ENCODE results near the gene NBEAL2.
"Not testable (repeated sequence)": the region's sequence is repeated elsewhere in the genome, so short reads cannot be mapped to it uniquely, and the experiment has no call there.

NBEAL2 gene

GRCh38 chr3:46960081-46960701, 19.3 kb upstream of the NBEAL2 start:
- no peak for DNase-seq
- in situ Hi-C loops (cut with MboI; ENCODE audit: low pct_unique_long_range_greater_than_20kb, low sequenced_read_pairs), result no loop called here

- no peak for DNase-seq
- in situ Hi-C loops (cut with MboI; ENCODE audit: low pct_unique_long_range_greater_than_20kb, low sequenced_read_pairs), result no loop called here
Measured at GRCh38 chr3:46960835-46961234, 18.6 kb upstream of the NBEAL2 start.

GRCh38 chr3:46962427-46962826, 17.0 kb upstream of the NBEAL2 start:
- in situ Hi-C loops (cut with MboI; ENCODE audit: low pct_unique_long_range_greater_than_20kb, low sequenced_read_pairs), result no loop called here

GRCh38 chr3:46962990-46963389, 16.5 kb upstream of the NBEAL2 start:
- in situ Hi-C loops (cut with MboI; ENCODE audit: low pct_unique_long_range_greater_than_20kb, low sequenced_read_pairs), result no loop called here
- DNase-seq, result no peak

More at GRCh38 chr3:46962427-46962826, 17.0 kb upstream of the NBEAL2 start:
- DNase-seq, result no peak

- in situ Hi-C loops (cut with MboI; ENCODE audit: low pct_unique_long_range_greater_than_20kb, low sequenced_read_pairs); DNase-seq: not testable (repeated sequence)
Measured at GRCh38 chr3:46964038-46964590, 15.4 kb upstream of the NBEAL2 start.

GRCh38 chr3:46965151-46965550, 14.3 kb upstream of the NBEAL2 start:
- in situ Hi-C loops (cut with MboI; ENCODE audit: low pct_unique_long_range_greater_than_20kb, low sequenced_read_pairs), result no loop called here
- peak; percentile 73 for DNase-seq

- in situ Hi-C loops (cut with MboI; ENCODE audit: low pct_unique_long_range_greater_than_20kb, low sequenced_read_pairs), result no loop called here
Measured at GRCh38 chr3:46966811-46967210, 12.7 kb upstream of the NBEAL2 start.

GRCh38 chr3:46968783-46969428, 10.6 kb upstream of the NBEAL2 start:
- no peak for DNase-seq
- in situ Hi-C loops (cut with MboI; ENCODE audit: low pct_unique_long_range_greater_than_20kb, low sequenced_read_pairs), result no loop called here

More at GRCh38 chr3:46966811-46967210, 12.7 kb upstream of the NBEAL2 start:
- DNase-seq, result no peak

- in situ Hi-C loops (cut with MboI; ENCODE audit: low pct_unique_long_range_greater_than_20kb, low sequenced_read_pairs), result no loop called here
- no peak for DNase-seq
Measured at GRCh38 chr3:46970391-46971091, 8.9 kb upstream of the NBEAL2 start.

GRCh38 chr3:46971151-46971550, 8.3 kb upstream of the NBEAL2 start:
- in situ Hi-C loops (cut with MboI; ENCODE audit: low pct_unique_long_range_greater_than_20kb, low sequenced_read_pairs), result no loop called here
- DNase-seq, result no peak

- peak; percentile 51 for DNase-seq
- in situ Hi-C loops (cut with MboI; ENCODE audit: low pct_unique_long_range_greater_than_20kb, low sequenced_read_pairs), result no loop called here
Measured at GRCh38 chr3:46971742-46972141, 7.7 kb upstream of the NBEAL2 start.

- in situ Hi-C loops (cut with MboI; ENCODE audit: low pct_unique_long_range_greater_than_20kb, low sequenced_read_pairs), result no loop called here
- no peak for DNase-seq
Measured at GRCh38 chr3:46972396-46972795, 7.1 kb upstream of the NBEAL2 start.

- peak; percentile 76 for DNase-seq
- in situ Hi-C loops (cut with MboI; ENCODE audit: low pct_unique_long_range_greater_than_20kb, low sequenced_read_pairs), result no loop called here
Measured at GRCh38 chr3:46974421-46975171, 4.9 kb upstream of the NBEAL2 start.

- in situ Hi-C loops (cut with MboI; ENCODE audit: low pct_unique_long_range_greater_than_20kb, low sequenced_read_pairs), result no loop called here
- DNase-seq, result peak; percentile 96
Measured at GRCh38 chr3:46976326-46977190, 2.9 kb upstream of the NBEAL2 start, which contains the start of gene CCDC12. Gene CCDC12 (minus strand): TSS chr3:46976745. CDS start chr3:46976732, 13 bp downstream.

- DNase-seq, result no peak
- in situ Hi-C loops (cut with MboI; ENCODE audit: low pct_unique_long_range_greater_than_20kb, low sequenced_read_pairs), result no loop called here
Measured at GRCh38 chr3:46977811-46978195, 1.7 kb upstream of the NBEAL2 start.

GRCh38 chr3:46978381-46978780, 1.1 kb upstream of the NBEAL2 start:
- no peak for DNase-seq
- in situ Hi-C loops (cut with MboI; ENCODE audit: low pct_unique_long_range_greater_than_20kb, low sequenced_read_pairs), result no loop called here

GRCh38 chr3:46979958-46980497, 562 bp downstream of the NBEAL2 start:
- in situ Hi-C loops (cut with MboI; ENCODE audit: low pct_unique_long_range_greater_than_20kb, low sequenced_read_pairs), result no loop called here
- DNase-seq, result no peak

- peak; percentile 44 for DNase-seq
- in situ Hi-C loops (cut with MboI; ENCODE audit: low pct_unique_long_range_greater_than_20kb, low sequenced_read_pairs), result no loop called here
Measured at GRCh38 chr3:46981932-46982471, 2.5 kb downstream of the NBEAL2 start.
